ENCODE results near the gene LRRC27. TPM values are rescaled to one million over a fixed set of nuclear protein-coding genes. Genes with fewer than 3 reads are reported as not detected.

Gene LRRC27
- total and polyA plus RNA-seq, 2 of the 4 experiments (the other 2 are of a cell fraction), result 3.8 to 5.3 TPM

DNA sequence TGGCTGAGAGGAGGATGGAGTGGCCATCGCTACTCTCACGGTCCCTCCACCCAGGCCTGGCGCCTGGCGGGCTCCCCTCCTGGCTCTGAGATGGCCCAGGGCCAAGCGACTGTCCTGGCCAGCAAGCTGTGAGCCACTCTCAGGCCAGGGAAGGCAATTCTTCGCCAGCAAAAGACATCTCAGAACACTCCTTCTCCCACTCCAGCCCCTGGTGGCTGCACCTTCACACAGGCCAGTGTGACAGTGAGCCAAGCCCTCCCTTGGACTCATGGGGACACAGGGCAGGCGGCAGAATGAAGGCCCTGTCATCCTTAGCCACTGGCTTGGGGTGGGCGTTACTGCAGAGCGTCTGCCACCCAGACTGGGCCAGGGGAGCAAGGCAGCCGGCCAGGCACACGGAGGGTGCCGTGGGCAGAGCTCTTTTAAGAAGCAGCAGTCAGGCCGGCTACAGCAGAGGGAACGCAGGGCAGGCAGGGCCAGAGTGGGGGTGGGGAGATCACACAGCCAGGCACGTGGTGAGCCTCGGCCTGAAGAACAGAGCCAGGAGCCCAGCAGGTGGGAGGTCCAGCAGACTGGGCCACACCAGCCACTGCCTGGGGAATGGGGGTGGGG lies 38.7 kb upstream of the LRRC27 start:
- Histone ChIP-seq H3K4me2 (ENCODE audit: low read depth, low read length) (no peak overlapping the region), H4K20me1 (ENCODE audit: insufficient read depth, low read length) (no peaks in the 10 kb centered on the region), H3K9ac (ENCODE audit: low read depth, low read length) (no peak overlapping the region), H3K4me3 (ENCODE audit: insufficient read depth, low read depth, low read length) (no peak overlapping the region), H3K56ac (ENCODE audit: extremely low read depth, insufficient read depth, low read length) (no peak overlapping the region), H4K8ac (ENCODE audit: low read depth in 2 of 2, low read length in 2 of 2) (no peak overlapping the region), H2BK120ac (ENCODE audit: low read depth, low read length) (no peak overlapping the region), H3K27me3 (ENCODE audit: control insufficient read depth, insufficient read depth, low read length) (peaks cover 7% of the 10 kb centered on the region), H3K18ac (ENCODE audit: low read depth, low read length) (no peak overlapping the region), H3K14ac (replicated peaks; ENCODE audit: low read depth, low read length) (no peak overlapping the region), H3K9me3 (ENCODE audit: control insufficient read depth, insufficient read depth, low read length) (peaks cover 1% of the 10 kb centered on the region), H3K79me1 (ENCODE audit: low read depth in 1 of 2, low read length in 2 of 2) (no peaks in the 10 kb centered on the region), H3K27ac (ENCODE audit: insufficient read depth, low read length) (no peak overlapping the region), H3K36me3 (ENCODE audit: control insufficient read depth, insufficient read depth, low read length) (no peaks in the 10 kb centered on the region), H2AFZ (replicated peaks; ENCODE audit: low read length, poor library complexity) (no peak overlapping the region), H2BK5ac (ENCODE audit: low read depth, low read length, poor library complexity, severe bottlenecking) (no peak overlapping the region), H2BK15ac (ENCODE audit: low read depth, low read length) (no peak overlapping the region), H3K4ac (ENCODE audit: low read depth, low read length) (no peak overlapping the region), H3K9me1 (ENCODE audit: insufficient read depth, low read length) (no peaks in the 10 kb centered on the region), H3K23ac (ENCODE audit: low read depth, low read length) (no peak overlapping the region), H2AK5ac (ENCODE audit: low read depth, low read length) (no peak overlapping the region), H2BK20ac (ENCODE audit: low read depth, low read length) (no peak overlapping the region), H3K4me1 (ENCODE audit: control insufficient read depth, insufficient read depth, low read length) (no peaks in the 10 kb centered on the region), H4K91ac (ENCODE audit: insufficient read depth, low read depth, low read length) (no peak overlapping the region), H2AK9ac (replicated peaks; ENCODE audit: low read depth, low read length, poor library complexity) (no peak overlapping the region), H4K5ac (ENCODE audit: low read depth, low read length) (no peak overlapping the region)
- in situ Hi-C loops (cut with MboI; ENCODE audit: low sequenced_read_pairs), result no loop called here
- DNase-seq (no peak), ATAC-seq (ENCODE audit: low read depth) (no peak)
- dilution Hi-C loops (cut with HindIII; ENCODE audit: low sequenced_read_pairs, unreplicated experiment), result no loop called here
- ChIA-PET CTCF (no interaction called here), POLR2A (ENCODE audit: unreplicated experiment) (no interaction called here)
- TF ChIP-seq MXI1 (IDR thresholded peaks at IDR 0.05; ENCODE audit: borderline replicate concordance, low read depth, low read length), result no peak
- intact Hi-C loops (cut with micrococcal nuclease), result no loop called here
- no TSS peak for BruUV-seq (replicated peaks)
- 67% methylated on average over 1 of the region's 16 CpGs; no CpG with 5 or more reads in 1 of the 2 experiments for WGBS, 2 experiments (ENCODE audit: extremely low coverage in 2 of 2, insufficient read length in 1 of 2)
